Testis (tissue), 2 donors: ENCODE data around the gene NR1H4.
A peak's percentile ranks its signal among the peaks of the same experiment; 100 is the strongest.

Experiments
- POLR2A ChIP-seq: fragments of 450-650 bp; IDR thresholded peaks from one replicate; pipeline ENCODE4 v1.6.1; 2017; ENCODE audit warnings: antibody characterized with exemption, mild to moderate bottlenecking, moderate library complexity
- TF ChIP-seq, protein P1 (sequence below), 3 experiments: fragments of 450-650 bp in 2 of 3; fragments of 200-600 bp in 1 of 3; sonication (generic) in 1 of 3; IDR thresholded peaks; one replicate each; pipeline ENCODE4 v1.5.1; 2016 to 2019; ENCODE audit warnings: antibody characterized with exemption in 3 of 3, mild to moderate bottlenecking in 2 of 3, moderate library complexity in 1 of 3

DNA sequence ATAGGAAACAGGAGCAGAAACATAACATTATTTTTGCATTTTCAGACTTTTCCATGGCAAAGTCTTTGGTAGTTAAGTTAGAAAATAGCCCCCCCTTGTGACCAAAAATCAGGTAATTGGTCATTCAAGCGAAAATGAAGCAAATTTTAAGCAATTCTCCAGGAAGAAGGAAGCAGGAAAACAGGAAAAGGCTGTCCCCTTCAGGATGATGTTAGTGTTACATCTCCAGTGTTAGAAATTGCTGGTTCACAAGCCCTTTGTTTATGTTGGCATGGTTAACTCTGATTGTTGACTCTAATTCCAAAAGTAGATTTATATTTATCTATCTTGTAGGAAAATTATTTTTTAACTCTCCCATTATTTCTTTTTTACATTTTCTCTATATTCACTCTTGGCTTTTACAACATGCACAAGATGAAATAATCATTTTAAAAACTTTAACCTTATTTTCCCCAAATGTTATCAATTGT is 81.0 kb downstream of the NR1H4 start:
- no peak for TF ChIP-seq POLR2A
- TF ChIP-seq, protein P1, sequence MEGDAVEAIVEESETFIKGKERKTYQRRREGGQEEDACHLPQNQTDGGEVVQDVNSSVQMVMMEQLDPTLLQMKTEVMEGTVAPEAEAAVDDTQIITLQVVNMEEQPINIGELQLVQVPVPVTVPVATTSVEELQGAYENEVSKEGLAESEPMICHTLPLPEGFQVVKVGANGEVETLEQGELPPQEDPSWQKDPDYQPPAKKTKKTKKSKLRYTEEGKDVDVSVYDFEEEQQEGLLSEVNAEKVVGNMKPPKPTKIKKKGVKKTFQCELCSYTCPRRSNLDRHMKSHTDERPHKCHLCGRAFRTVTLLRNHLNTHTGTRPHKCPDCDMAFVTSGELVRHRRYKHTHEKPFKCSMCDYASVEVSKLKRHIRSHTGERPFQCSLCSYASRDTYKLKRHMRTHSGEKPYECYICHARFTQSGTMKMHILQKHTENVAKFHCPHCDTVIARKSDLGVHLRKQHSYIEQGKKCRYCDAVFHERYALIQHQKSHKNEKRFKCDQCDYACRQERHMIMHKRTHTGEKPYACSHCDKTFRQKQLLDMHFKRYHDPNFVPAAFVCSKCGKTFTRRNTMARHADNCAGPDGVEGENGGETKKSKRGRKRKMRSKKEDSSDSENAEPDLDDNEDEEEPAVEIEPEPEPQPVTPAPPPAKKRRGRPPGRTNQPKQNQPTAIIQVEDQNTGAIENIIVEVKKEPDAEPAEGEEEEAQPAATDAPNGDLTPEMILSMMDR (IDR thresholded peaks at IDR 0.05), result peak; percentile 94 to 99 (median 96)
